NCI-H2029 (cell line): ENCODE measurements around the gene CDH13.

Experiments used
- DNase-seq: peaks from one replicate; lab custom pipeline; 2025; lab: John Stamatoyannopoulos, UW

CDH13 gene

DNA sequence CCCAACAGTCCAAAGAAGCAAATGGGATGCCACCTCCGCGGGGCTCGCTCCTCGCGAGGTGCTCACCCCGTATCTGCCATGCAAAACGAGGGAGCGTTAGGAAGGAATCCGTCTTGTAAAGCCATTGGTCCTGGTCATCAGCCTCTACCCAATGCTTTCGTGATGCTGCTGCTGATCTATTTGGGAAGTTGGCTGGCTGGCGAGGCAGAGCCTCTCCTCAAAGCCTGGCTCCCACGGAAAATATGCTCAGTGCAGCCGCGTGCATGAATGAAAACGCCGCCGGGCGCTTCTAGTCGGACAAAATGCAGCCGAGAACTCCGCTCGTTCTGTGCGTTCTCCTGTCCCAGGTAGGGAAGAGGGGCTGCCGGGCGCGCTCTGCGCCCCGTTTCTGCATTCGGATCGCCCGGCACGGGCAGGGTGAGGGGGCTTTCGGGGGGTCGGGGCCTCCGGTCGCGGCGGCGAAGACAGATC lies at the start of gene CDH13:
TSS of gene CDH13 (plus strand) at position 179 of the 471 bp plus-strand sequence.
- no peak for DNase-seq

DNA sequence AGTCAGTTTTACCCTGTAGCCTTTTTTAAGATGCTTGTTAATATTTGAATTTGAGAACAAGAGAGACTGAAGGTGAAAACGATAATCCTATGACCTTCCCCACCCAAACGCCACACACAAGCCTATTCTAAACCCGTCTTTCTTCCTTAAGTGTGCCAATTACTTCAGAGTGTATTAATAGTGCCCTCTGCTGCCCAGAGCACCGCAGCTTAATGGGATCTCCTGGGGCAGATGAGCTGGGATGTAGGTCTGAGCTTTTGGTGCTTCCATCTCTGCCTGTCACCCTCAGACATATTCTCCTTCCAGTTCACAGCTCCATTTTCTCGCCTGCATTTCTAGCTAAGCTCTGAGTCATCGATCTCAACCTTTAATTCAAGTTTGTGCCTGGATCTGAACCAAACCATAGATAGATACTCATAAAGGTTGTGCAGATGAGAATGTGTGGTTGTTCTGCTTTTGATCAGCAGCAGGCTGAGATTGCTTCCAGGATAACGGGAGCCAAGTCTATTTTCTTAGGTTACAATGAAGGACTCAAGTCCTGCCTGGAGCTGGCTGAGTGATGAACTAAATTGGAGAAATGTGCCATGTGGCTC lies 46.4 kb upstream of the CDH13 start:
- peak; percentile 15 for DNase-seq

GRCh38 chr16:82582975-82583374 lies 43.8 kb upstream of the CDH13 start:
- no peak for DNase-seq

- DNase-seq: no peak
Observed at GRCh38 chr16:82583422-82583821, 43.3 kb upstream of the CDH13 start.

- peak; percentile 11 for DNase-seq
Observed at GRCh38 chr16:82584553-82585152, 42.1 kb upstream of the CDH13 start.

DNA sequence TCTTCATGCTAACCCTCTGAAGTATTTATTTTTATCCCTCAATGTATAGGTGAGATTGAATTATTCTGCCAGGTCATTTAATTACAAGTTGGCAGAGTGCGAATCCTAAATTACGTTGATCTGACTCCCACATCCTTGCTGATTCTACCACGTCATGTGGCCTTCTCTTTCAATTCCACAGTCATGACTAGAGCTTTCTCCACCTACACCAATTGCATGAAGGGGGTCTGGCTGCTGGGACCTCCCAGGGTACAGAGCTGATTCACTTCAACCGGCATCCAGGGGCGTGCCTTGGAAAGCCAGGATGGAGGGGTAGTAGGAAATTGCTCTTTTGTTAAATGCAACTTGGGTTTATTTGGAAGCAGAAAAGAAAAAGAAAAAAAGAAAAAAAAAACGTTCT lies 41.1 kb upstream of the CDH13 start:
- no peak for DNase-seq

DNA sequence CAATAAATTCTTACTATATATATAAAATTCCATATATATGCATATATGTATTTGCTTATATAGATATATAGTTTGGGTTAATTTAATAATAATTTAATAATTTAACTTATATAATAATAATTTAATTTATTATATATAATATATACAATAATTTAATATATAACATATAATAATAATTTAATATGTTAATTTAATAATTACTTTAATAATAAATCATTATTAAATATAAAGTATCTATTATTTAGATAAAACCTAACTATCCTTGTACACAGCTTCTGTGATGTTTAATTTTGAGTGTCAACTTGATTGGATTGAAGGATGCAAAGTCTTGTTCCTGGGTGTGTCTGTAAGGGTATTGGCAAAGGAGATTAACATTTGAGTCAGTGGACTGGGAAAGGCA lies 40.6 kb upstream of the CDH13 start:
- no peak for DNase-seq

GRCh38 chr16:82587289-82587688 lies 39.5 kb upstream of the CDH13 start:
- no peak for DNase-seq

- DNase-seq: no peak
Observed at GRCh38 chr16:82589407-82589806, 37.4 kb upstream of the CDH13 start.

DNA sequence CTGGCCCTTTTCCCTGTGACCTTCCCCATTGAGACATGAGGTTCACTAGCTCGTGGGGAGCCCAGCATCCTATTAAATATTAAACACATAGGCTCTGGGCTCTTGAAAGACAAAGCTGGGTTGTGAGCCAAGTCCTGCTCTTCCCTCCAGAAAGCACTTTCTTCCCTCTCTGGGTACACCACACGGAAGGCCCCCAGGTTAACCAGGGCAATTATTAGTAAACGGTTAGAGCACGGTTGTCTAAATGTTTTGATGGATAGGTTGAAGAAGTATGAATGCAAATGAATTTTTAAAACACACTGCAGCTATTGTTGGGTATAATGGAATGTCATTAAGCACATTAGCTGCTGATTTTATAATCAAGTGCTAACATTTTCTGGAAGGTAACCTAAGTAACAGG lies 32.7 kb upstream of the CDH13 start:
- DNase-seq: no peak

- no peak for DNase-seq
Observed at GRCh38 chr16:82598771-82599170, 28.0 kb upstream of the CDH13 start.

GRCh38 chr16:82601989-82602640 lies 24.7 kb upstream of the CDH13 start:
- DNase-seq: no peak

GRCh38 chr16:82603784-82604411 lies 22.9 kb upstream of the CDH13 start:
- DNase-seq: no peak

DNA sequence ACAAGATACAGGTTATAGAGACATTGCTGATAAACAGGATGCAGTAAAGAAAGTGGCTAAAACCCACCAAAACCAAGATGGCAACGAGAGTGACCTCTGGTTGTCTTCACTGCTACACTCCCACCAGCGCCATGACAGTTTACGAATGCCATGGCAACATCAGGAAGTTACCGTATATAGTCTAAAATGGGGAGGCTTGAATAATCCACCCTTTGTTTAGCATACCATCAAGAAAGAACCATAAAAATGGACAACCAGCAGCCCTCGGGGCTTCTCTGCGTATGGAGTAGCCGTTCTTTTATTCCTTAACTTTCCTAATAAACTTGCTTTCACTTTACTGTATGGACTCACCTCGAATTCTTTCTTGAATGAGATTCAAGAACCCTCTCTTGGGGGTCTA lies 21.7 kb upstream of the CDH13 start:
- no peak for DNase-seq

- DNase-seq: no peak
Observed at GRCh38 chr16:82605863-82606620, 20.7 kb upstream of the CDH13 start.

GRCh38 chr16:82609140-82609539 lies 17.6 kb upstream of the CDH13 start:
- no peak for DNase-seq

- DNase-seq: no peak
Observed at GRCh38 chr16:82612263-82612662, 14.5 kb upstream of the CDH13 start.

DNA sequence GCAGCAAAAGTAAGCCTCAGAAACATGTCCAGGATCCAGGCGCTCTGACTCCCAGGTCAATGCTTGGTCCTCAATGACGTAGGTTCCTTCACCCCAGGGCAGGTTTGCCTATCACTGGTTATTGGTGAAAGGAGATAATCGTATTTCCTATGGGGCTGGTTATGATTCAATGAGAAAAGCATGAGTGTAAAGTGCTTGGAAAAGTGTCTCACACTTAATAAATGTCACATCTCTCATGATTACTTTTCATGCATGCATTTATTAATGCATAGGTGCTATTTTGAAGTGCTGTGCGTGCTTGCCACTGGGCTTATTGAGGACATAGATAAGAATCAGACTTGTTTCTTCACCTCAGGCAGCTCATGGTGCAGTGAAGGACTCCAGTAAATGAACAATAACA lies 10.4 kb upstream of the CDH13 start:
- DNase-seq: no peak

DNA sequence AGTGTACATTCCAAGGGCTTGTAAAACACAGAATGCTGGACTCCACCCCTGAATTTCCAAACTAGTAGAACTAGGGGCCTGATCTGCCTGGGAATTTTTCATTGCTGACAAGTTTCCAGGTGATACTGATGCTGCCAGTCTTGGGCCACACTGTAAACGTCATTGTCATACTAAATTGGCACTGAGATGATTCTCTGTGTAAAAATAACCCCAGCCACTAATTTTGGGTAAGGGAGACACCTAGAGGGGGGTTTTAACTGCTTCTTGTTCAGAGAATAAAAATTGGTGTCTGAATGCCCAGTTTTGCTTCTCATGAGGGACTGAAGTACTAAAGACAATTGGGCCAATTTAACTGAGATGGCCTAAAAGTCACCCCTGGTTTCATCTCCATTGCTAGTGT lies 5.0 kb upstream of the CDH13 start:
- no peak for DNase-seq

DNA sequence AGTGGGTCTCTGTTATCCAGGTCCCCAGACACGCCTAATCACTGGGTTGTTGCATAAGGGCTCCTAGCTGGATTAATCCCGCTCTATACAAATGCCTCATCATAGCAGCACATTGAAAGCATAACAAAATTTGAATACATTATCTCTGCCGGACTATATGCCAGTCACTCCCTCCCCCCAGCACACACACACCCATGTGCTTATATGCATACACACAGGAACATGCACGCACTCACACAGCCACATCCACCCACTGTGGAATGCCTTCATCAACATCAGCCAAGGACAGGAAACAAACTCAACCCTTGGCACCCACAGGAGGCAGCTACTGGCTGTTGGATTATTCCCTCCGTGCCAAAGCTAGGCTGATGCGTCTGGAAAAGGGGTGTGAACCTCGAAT lies 3.5 kb upstream of the CDH13 start:
- no peak for DNase-seq

GRCh38 chr16:82625066-82625968 lies 1.5 kb upstream of the CDH13 start:
- DNase-seq: no peak
